GM23338 (cell line): Measurements from ENCODE around the gene SNRNP200. TPM values are rescaled to one million over a fixed set of nuclear protein-coding genes. Genes with fewer than 3 reads are reported as not detected.

ENCODE experiments used
- ATAC-seq: fragments of 200-7000 bp; cut with Tn5 transposase; 3 replicates; pipeline ENCODE4 v1.9.1; 2020
- DNase-seq: peaks from one replicate; pipeline ENCODE4 v3.0.0-alpha.2; 2015; ENCODE audit warnings: low spot score
- H2AFZ ChIP-seq: fragments of 200-600 bp; sonication (generic); 2 replicates; pipeline ENCODE4 v1.8.0; 2016; ENCODE audit warnings: antibody characterized with exemption, mild to moderate bottlenecking, moderate library complexity
- H3F3A ChIP-seq: fragments of 200-600 bp; sonication (generic); replicated peaks from 2 replicates; pipeline ENCODE4 v1.8.0; 2017; ENCODE audit warnings: antibody characterized with exemption, mixed run types, low read depth
- H3K27ac ChIP-seq: fragments of 200-600 bp; sonication (generic); 2 replicates; pipeline ENCODE4 v1.6.1; 2016; ENCODE audit warnings: low read depth
- H3K27me3 ChIP-seq: fragments of 200-600 bp; sonication (generic); 2 replicates; pipeline ENCODE4 v1.8.0; 2016; ENCODE audit warnings: mild to moderate bottlenecking, mixed run types, moderate library complexity; ENCODE audit not compliant: insufficient read depth
- H3K36me3 ChIP-seq: fragments of 200-600 bp; sonication (generic); 2 replicates; pipeline ENCODE4 v1.8.0; 2016; ENCODE audit warnings: mild to moderate bottlenecking; ENCODE audit not compliant: insufficient read depth
- H3K4me1 ChIP-seq: fragments of 200-600 bp; sonication (generic); 2 replicates; pipeline ENCODE4 v1.8.0; 2016; ENCODE audit warnings: mild to moderate bottlenecking, moderate library complexity; ENCODE audit not compliant: insufficient read depth
- H3K4me2 ChIP-seq: fragments of 200-600 bp; sonication (generic); 2 replicates; pipeline ENCODE4 v1.7.1; 2017; ENCODE audit warnings: mixed run types
- H3K4me3 ChIP-seq: fragments of 200-600 bp; sonication (generic); 2 replicates; pipeline ENCODE4 v1.6.1; 2016; ENCODE audit warnings: mixed run types
- H3K79me2 ChIP-seq: fragments of 200-600 bp; sonication (generic); replicated peaks from 2 replicates; pipeline ENCODE4 v1.8.0; 2017; ENCODE audit warnings: mild to moderate bottlenecking; ENCODE audit not compliant: insufficient read depth
- H3K9me2 ChIP-seq: fragments of 200-600 bp; sonication (generic); 2 replicates; pipeline ENCODE4 v1.8.0; 2017; ENCODE audit not compliant: insufficient read depth
- H4K20me1 ChIP-seq: fragments of 200-600 bp; sonication (generic); replicated peaks from 2 replicates; pipeline ENCODE4 v1.8.0; 2017; ENCODE audit warnings: mild to moderate bottlenecking; ENCODE audit not compliant: insufficient read depth
- H3K27ac Mint-ChIP-seq: 2 replicates; pipeline ENCODE4 v1.8.0; 2020; ENCODE audit warnings: inconsistent platforms, mild to moderate bottlenecking, moderate library complexity, mixed read lengths
- H3K27me3 Mint-ChIP-seq: 3 replicates; pipeline ENCODE4 v1.8.0; 2022; ENCODE audit warnings: low read depth, mild to moderate bottlenecking, moderate library complexity, mixed read lengths, inconsistent platforms; ENCODE audit not compliant: insufficient read depth, poor library complexity
- H3K36me3 Mint-ChIP-seq: 3 replicates; pipeline ENCODE4 v1.8.0; 2021; ENCODE audit warnings: low read depth, mild to moderate bottlenecking, inconsistent platforms, moderate library complexity, mixed read lengths
- H3K4me1 Mint-ChIP-seq: 3 replicates; pipeline ENCODE4 v1.8.0; 2020; ENCODE audit warnings: mild to moderate bottlenecking, inconsistent platforms, mixed read lengths
- H3K4me3 Mint-ChIP-seq: 3 replicates; pipeline ENCODE4 v1.8.0; 2021; ENCODE audit warnings: moderate library complexity, mild to moderate bottlenecking, inconsistent platforms, mixed read lengths
- H3K9me3 Mint-ChIP-seq: 3 replicates; pipeline ENCODE4 v1.8.0; 2020; ENCODE audit warnings: moderate library complexity, mild to moderate bottlenecking, inconsistent platforms, mixed read lengths
- CREB1 ChIP-seq: fragments of 250-450 bp; sonication (Bioruptor Pico); IDR thresholded peaks from 2 replicates; pipeline ENCODE4 v1.5.0; 2020; ENCODE audit warnings: low read depth, mild to moderate bottlenecking, moderate library complexity
- EZH2 ChIP-seq: fragments of 200-600 bp; sonication (generic); IDR thresholded peaks from one replicate; pipeline ENCODE4 v1.8.0; 2017; ENCODE audit warnings: antibody characterized with exemption, mild to moderate bottlenecking, low read depth; ENCODE audit not compliant: unreplicated experiment
- EZH2phosphoT487 ChIP-seq: fragments of 200-600 bp; sonication (generic); IDR thresholded peaks from one replicate; pipeline ENCODE4 v1.8.1; 2018; ENCODE audit warnings: antibody characterized with exemption; ENCODE audit not compliant: unreplicated experiment
- JUNB ChIP-seq: IDR thresholded peaks from one replicate; pipeline ENCODE4 v1.6.1; 2016; ENCODE audit warnings: antibody characterized with exemption; ENCODE audit not compliant: unreplicated experiment
- NANOG ChIP-seq: IDR thresholded peaks from 2 replicates; pipeline ENCODE4 v1.6.1; 2016; ENCODE audit warnings: antibody characterized with exemption, borderline replicate concordance
- POLR2AphosphoS5 ChIP-seq: IDR thresholded peaks from 2 replicates; pipeline ENCODE4 v1.6.1; 2016; ENCODE audit warnings: antibody characterized with exemption, low read depth
- STAT1 ChIP-seq: IDR thresholded peaks from one replicate; pipeline ENCODE4 v1.6.1; 2016; ENCODE audit warnings: antibody characterized with exemption; ENCODE audit not compliant: unreplicated experiment
- ZNF114 ChIP-seq: fragments of 250-450 bp; sonication (Bioruptor Pico); IDR thresholded peaks from 2 replicates; pipeline ENCODE4 v1.5.0; 2020; ENCODE audit warnings: mild to moderate bottlenecking, moderate library complexity
- ZNF331 ChIP-seq: fragments of 250-450 bp; sonication (Bioruptor Pico); IDR thresholded peaks from 2 replicates; pipeline ENCODE4 v1.5.0; 2020; ENCODE audit warnings: low read depth, mild to moderate bottlenecking, moderate library complexity
- polyA plus RNA-seq: library from polyadenylated mRNA; unstranded; fragments of >200 nt; fragmentation: Nextera tagmentation; extraction: Ambion mirVana; gene quantifications from 2 replicates; pipeline ENCODE4 v1.2.1, GENCODE V29; 2016
- total RNA-seq: library from RNA; depleted of rRNA; stranded (reverse); fragments of >200 nt; shearing (Covaris generic); gene quantifications from 2 replicates; pipeline ENCODE4 v1.2.3, GENCODE V29; 2014
- TF ChIP-seq, protein P1 (sequence below): fragments of 250-450 bp; sonication (Bioruptor Pico); IDR thresholded peaks from 2 replicates; pipeline ENCODE4 v1.5.0; 2020; ENCODE audit warnings: mild to moderate bottlenecking, moderate library complexity
- TF ChIP-seq, protein P2 (sequence below), 2 experiments: fragments of 200-600 bp in 1 of 2; sonication (generic) in 1 of 2; conservative IDR thresholded peaks; 2 replicates each; pipeline versions ENCODE4 v1.5.1 to v1.6.1; 2016 to 2017; ENCODE audit warnings: antibody characterized with exemption in 2 of 2, low read depth in 2 of 2, mild to moderate bottlenecking in 2 of 2, moderate library complexity in 1 of 2
- TF ChIP-seq, protein P3 (sequence below): IDR thresholded peaks from one replicate; pipeline ENCODE4 v1.6.1; 2018; ENCODE audit warnings: antibody characterized with exemption; ENCODE audit not compliant: unreplicated experiment
- TF ChIP-seq, protein P4 (sequence below): IDR thresholded peaks from 2 replicates; pipeline ENCODE4 v1.6.1; 2016; ENCODE audit warnings: antibody characterized with exemption

Gene SNRNP200
- total and polyA plus RNA-seq, 2 experiments from 2014 or later, result 70.7 to 179 TPM

DNA sequence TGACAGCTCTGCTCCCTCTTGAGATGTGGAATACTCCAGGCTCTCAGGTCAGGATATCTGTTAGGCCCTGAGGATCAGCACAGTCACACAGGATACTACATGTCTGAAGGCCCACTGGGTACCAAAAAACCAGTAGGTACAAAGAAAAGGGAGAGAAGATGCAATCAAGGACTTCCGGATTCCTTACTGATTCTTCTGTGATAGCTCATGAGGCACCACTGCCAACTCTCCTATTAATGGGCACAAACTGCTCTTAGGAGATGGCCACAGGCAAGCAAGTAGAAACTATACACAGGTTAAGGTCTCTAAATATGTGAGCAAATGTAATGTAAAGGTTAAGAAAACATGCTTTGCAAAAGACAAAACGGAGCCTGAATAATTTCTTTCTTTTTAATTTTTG lies 43.0 kb downstream of the SNRNP200 start:
- Histone ChIP-seq H4K20me1 (peaks cover 44% of the 10 kb centered on the region), H3K27ac (no peak overlapping the region), H3K36me3 (0 out of 2 replicates have a peak, but pooled peaks cover 3% of the 10 kb centered on the region), H3K9me2 (no peaks in the 10 kb centered on the region), H3K4me1 (peaks cover 10% of the 10 kb centered on the region; the same call in 1 of the 2 replicates), H3F3A (peaks cover 5% of the 10 kb centered on the region), H3K4me3 (no peak overlapping the region), H2AFZ (no peak overlapping the region), H3K4me2 (no peak overlapping the region), H3K79me2 (peaks cover 55% of the 10 kb centered on the region), H3K27me3 (no peaks in the 10 kb centered on the region)
- Mint-ChIP-seq H3K4me1 (peaks cover 27% of the 10 kb centered on the region), H3K4me3 (no peak overlapping the region), H3K27ac (no peak overlapping the region), H3K27me3 (peaks cover 12% of the 10 kb centered on the region), H3K36me3 (peaks cover 8% of the 10 kb centered on the region), H3K9me3 (no peaks in the 10 kb centered on the region; the same call in 2 of the 3 replicates)
- TF ChIP-seq EZH2phosphoT487 (no peak), CREB1 (CRISPR knock-in tag) (no peak), ZNF331 (no peak), EZH2 (no peak), ZNF114 (CRISPR knock-in tag) (no peak), POLR2AphosphoS5 (no peak), STAT1 (no peak), NANOG (no peak), JUNB (no peak)
- TF ChIP-seq, protein P1, sequence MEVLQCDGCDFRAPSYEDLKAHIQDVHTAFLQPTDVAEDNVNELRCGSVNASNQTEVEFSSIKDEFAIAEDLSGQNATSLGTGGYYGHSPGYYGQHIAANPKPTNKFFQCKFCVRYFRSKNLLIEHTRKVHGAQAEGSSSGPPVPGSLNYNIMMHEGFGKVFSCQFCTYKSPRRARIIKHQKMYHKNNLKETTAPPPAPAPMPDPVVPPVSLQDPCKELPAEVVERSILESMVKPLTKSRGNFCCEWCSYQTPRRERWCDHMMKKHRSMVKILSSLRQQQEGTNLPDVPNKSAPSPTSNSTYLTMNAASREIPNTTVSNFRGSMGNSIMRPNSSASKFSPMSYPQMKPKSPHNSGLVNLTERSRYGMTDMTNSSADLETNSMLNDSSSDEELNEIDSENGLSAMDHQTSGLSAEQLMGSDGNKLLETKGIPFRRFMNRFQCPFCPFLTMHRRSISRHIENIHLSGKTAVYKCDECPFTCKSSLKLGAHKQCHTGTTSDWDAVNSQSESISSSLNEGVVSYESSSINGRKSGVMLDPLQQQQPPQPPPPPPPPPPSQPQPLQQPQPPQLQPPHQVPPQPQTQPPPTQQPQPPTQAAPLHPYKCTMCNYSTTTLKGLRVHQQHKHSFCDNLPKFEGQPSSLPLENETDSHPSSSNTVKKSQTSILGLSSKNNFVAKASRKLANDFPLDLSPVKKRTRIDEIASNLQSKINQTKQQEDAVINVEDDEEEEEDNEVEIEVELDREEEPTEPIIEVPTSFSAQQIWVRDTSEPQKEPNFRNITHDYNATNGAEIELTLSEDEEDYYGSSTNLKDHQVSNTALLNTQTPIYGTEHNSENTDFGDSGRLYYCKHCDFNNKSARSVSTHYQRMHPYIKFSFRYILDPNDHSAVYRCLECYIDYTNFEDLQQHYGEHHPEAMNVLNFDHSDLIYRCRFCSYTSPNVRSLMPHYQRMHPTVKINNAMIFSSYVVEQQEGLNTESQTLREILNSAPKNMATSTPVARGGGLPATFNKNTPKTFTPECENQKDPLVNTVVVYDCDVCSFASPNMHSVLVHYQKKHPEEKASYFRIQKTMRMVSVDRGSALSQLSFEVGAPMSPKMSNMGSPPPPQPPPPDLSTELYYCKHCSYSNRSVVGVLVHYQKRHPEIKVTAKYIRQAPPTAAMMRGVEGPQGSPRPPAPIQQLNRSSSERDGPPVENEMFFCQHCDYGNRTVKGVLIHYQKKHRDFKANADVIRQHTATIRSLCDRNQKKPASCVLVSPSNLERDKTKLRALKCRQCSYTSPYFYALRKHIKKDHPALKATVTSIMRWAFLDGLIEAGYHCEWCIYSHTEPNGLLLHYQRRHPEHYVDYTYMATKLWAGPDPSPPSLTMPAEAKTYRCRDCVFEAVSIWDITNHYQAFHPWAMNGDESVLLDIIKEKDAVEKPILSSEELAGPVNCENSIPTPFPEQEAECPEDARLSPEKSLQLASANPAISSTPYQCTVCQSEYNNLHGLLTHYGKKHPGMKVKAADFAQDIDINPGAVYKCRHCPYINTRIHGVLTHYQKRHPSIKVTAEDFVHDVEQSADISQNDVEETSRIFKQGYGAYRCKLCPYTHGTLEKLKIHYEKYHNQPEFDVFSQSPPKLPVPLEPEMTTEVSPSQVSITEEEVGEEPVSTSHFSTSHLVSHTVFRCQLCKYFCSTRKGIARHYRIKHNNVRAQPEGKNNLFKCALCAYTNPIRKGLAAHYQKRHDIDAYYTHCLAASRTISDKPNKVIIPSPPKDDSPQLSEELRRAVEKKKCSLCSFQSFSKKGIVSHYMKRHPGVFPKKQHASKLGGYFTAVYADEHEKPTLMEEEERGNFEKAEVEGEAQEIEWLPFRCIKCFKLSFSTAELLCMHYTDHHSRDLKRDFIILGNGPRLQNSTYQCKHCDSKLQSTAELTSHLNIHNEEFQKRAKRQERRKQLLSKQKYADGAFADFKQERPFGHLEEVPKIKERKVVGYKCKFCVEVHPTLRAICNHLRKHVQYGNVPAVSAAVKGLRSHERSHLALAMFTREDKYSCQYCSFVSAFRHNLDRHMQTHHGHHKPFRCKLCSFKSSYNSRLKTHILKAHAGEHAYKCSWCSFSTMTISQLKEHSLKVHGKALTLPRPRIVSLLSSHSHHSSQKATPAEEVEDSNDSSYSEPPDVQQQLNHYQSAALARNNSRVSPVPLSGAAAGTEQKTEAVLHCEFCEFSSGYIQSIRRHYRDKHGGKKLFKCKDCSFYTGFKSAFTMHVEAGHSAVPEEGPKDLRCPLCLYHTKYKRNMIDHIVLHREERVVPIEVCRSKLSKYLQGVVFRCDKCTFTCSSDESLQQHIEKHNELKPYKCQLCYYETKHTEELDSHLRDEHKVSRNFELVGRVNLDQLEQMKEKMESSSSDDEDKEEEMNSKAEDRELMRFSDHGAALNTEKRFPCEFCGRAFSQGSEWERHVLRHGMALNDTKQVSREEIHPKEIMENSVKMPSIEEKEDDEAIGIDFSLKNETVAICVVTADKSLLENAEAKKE, result no peak
- TF ChIP-seq, protein P2, sequence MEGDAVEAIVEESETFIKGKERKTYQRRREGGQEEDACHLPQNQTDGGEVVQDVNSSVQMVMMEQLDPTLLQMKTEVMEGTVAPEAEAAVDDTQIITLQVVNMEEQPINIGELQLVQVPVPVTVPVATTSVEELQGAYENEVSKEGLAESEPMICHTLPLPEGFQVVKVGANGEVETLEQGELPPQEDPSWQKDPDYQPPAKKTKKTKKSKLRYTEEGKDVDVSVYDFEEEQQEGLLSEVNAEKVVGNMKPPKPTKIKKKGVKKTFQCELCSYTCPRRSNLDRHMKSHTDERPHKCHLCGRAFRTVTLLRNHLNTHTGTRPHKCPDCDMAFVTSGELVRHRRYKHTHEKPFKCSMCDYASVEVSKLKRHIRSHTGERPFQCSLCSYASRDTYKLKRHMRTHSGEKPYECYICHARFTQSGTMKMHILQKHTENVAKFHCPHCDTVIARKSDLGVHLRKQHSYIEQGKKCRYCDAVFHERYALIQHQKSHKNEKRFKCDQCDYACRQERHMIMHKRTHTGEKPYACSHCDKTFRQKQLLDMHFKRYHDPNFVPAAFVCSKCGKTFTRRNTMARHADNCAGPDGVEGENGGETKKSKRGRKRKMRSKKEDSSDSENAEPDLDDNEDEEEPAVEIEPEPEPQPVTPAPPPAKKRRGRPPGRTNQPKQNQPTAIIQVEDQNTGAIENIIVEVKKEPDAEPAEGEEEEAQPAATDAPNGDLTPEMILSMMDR (conservative IDR thresholded peaks at IDR 0.05; ENCODE audit: low read depth in 2 of 2), result no peak
- TF ChIP-seq, protein P3, sequence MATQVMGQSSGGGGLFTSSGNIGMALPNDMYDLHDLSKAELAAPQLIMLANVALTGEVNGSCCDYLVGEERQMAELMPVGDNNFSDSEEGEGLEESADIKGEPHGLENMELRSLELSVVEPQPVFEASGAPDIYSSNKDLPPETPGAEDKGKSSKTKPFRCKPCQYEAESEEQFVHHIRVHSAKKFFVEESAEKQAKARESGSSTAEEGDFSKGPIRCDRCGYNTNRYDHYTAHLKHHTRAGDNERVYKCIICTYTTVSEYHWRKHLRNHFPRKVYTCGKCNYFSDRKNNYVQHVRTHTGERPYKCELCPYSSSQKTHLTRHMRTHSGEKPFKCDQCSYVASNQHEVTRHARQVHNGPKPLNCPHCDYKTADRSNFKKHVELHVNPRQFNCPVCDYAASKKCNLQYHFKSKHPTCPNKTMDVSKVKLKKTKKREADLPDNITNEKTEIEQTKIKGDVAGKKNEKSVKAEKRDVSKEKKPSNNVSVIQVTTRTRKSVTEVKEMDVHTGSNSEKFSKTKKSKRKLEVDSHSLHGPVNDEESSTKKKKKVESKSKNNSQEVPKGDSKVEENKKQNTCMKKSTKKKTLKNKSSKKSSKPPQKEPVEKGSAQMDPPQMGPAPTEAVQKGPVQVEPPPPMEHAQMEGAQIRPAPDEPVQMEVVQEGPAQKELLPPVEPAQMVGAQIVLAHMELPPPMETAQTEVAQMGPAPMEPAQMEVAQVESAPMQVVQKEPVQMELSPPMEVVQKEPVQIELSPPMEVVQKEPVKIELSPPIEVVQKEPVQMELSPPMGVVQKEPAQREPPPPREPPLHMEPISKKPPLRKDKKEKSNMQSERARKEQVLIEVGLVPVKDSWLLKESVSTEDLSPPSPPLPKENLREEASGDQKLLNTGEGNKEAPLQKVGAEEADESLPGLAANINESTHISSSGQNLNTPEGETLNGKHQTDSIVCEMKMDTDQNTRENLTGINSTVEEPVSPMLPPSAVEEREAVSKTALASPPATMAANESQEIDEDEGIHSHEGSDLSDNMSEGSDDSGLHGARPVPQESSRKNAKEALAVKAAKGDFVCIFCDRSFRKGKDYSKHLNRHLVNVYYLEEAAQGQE, result no peak
- TF ChIP-seq, protein P4, sequence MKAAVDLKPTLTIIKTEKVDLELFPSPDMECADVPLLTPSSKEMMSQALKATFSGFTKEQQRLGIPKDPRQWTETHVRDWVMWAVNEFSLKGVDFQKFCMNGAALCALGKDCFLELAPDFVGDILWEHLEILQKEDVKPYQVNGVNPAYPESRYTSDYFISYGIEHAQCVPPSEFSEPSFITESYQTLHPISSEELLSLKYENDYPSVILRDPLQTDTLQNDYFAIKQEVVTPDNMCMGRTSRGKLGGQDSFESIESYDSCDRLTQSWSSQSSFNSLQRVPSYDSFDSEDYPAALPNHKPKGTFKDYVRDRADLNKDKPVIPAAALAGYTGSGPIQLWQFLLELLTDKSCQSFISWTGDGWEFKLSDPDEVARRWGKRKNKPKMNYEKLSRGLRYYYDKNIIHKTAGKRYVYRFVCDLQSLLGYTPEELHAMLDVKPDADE, result no peak
- DNase-seq, result no peak
- no peak for ATAC-seq
